Activated T-helper 2 cell treated with anti-CD3 and anti-CD28 coated beads, Interferon-gamma antibody, Interleukin-2, Interleukin-4, amounts not matched to agents 10 μg/mL and 5 μg/mL and 100 μg/mL, durations not matched to agents 14 hours and 24 hours and 36 hours (primary cell): ENCODE data around the gene SLC25A2. TPM values are rescaled to one million over a fixed set of nuclear protein-coding genes. Genes with fewer than 3 reads are reported as not detected.
"Not testable (repeated sequence)": the region's sequence is repeated elsewhere in the genome, so short reads cannot be mapped to it uniquely, and the experiment has no call there.

Experiments
- DNase-seq: peaks from one replicate; pipeline ENCODE4 v3.0.0; 2021; ENCODE audit warnings: low spot score
- H3K27ac Mint-ChIP-seq: one replicate; pipeline ENCODE4 v1.8.0; 2021; ENCODE audit warnings: mixed read lengths
- H3K27me3 Mint-ChIP-seq: one replicate; pipeline ENCODE4 v1.8.0; 2021; ENCODE audit warnings: low read depth, mixed read lengths
- H3K36me3 Mint-ChIP-seq: one replicate; pipeline ENCODE4 v1.8.0; 2021; ENCODE audit warnings: low read depth, mixed read lengths
- H3K4me1 Mint-ChIP-seq: one replicate; pipeline ENCODE4 v1.8.0; 2021; ENCODE audit warnings: low read depth, mixed read lengths
- H3K4me3 Mint-ChIP-seq: one replicate; pipeline ENCODE4 v1.8.0; 2021; ENCODE audit warnings: low read depth, mild to moderate bottlenecking, moderate library complexity, mixed read lengths
- H3K9me3 Mint-ChIP-seq: one replicate; pipeline ENCODE4 v1.8.0; 2021; ENCODE audit warnings: mixed read lengths
- intact Hi-C: fragments of 100-400 bp; cut with micrococcal nuclease; formaldehyde crosslinking; loops from one replicate; pipeline ENCODE4 v1.15.1; 2023
- total RNA-seq: library from RNA; stranded (reverse); gene quantifications from 2 replicates; pipeline ENCODE4 v1.2.3, GENCODE V29; 2022

SLC25A2 gene
- total RNA-seq, 1 donor from 2014 or later = 0.16 TPM

GRCh38 chr5:141330299-141331080, 26.6 kb upstream of the SLC25A2 start, which contains the start of gene PCDHGA1:
PCDHGA1 (plus strand) TSS chr5:141330514.
- no peak within 1 kb of the TSS for H3K27ac Mint-ChIP-seq
- peaks cover 27% of the 10 kb centered on the region for H3K9me3 Mint-ChIP-seq
- no peaks in the 10 kb centered on the region for H3K36me3 Mint-ChIP-seq
- H3K27me3 Mint-ChIP-seq = peaks cover 29% of the 10 kb centered on the region
- H3K4me1 Mint-ChIP-seq = peaks cover 9% of the 10 kb centered on the region
- intact Hi-C loops = no loop called here
- no peak for DNase-seq
- peak within 1 kb of the TSS; percentile 32 for H3K4me3 Mint-ChIP-seq

- no peak for DNase-seq
- H3K27ac Mint-ChIP-seq = no peak overlapping the region
- peaks cover 17% of the 10 kb centered on the region for H3K27me3 Mint-ChIP-seq
- H3K9me3 Mint-ChIP-seq = peaks cover 21% of the 10 kb centered on the region
- intact Hi-C loops = no loop called here
- no peaks in the 10 kb centered on the region for H3K36me3 Mint-ChIP-seq
- H3K4me1 Mint-ChIP-seq = peaks cover 9% of the 10 kb centered on the region
- no peak overlapping the region for H3K4me3 Mint-ChIP-seq
These were observed 24.4 kb upstream of the SLC25A2 start for GRCh38 chr5:141328231-141328630.

GRCh38 chr5:141326088-141326854, 22.4 kb upstream of the SLC25A2 start:
- Mint-ChIP-seq H3K4me3 (peak overlapping the region; percentile 95), H3K36me3 (peaks cover 6% of the 10 kb centered on the region), H3K27ac (peak overlapping the region; percentile 77), H3K9me3 (peaks cover 20% of the 10 kb centered on the region), H3K4me1 (peaks cover 9% of the 10 kb centered on the region), H3K27me3 (peaks cover 6% of the 10 kb centered on the region)
- intact Hi-C loops = loop anchor here (2.0 kb wide), 1 partner anchor 187 kb away; no protein-coding TSS in a partner anchor
- peak; percentile 58 for DNase-seq

- no peak for DNase-seq
- peaks cover 1% of the 10 kb centered on the region for H3K27me3 Mint-ChIP-seq
- peaks cover 46% of the 10 kb centered on the region for H3K9me3 Mint-ChIP-seq
- H3K36me3 Mint-ChIP-seq = peaks cover 41% of the 10 kb centered on the region
- peaks cover 23% of the 10 kb centered on the region for H3K4me1 Mint-ChIP-seq
- peak overlapping the region; percentile 21 for H3K4me3 Mint-ChIP-seq
- intact Hi-C loops = no loop called here
- H3K27ac Mint-ChIP-seq = peak overlapping the region; percentile 33
These were observed 18.4 kb upstream of the SLC25A2 start for GRCh38 chr5:141322261-141322660.

GRCh38 chr5:141320225-141321169, 16.6 kb upstream of the SLC25A2 start, which contains the start of gene TAF7:
TAF7 (minus strand) TSS chr5:141320784; CDS start chr5:141320044, 740 bp downstream.
- peaks cover 1% of the 10 kb centered on the region for H3K27me3 Mint-ChIP-seq
- H3K9me3 Mint-ChIP-seq = peaks cover 49% of the 10 kb centered on the region
- H3K4me1 Mint-ChIP-seq = peaks cover 14% of the 10 kb centered on the region
- DNase-seq = peak; percentile 91
- H3K36me3 Mint-ChIP-seq = peaks cover 54% of the 10 kb centered on the region
- peak within 1 kb of the TSS; percentile 94 for H3K4me3 Mint-ChIP-seq
- intact Hi-C loops = loop anchor here (2.0 kb wide), 1 partner anchor 244 kb away; no protein-coding TSS in a partner anchor
- H3K27ac Mint-ChIP-seq = peak within 1 kb of the TSS; percentile 97

GRCh38 chr5:141319699-141320098, 15.8 kb upstream of the SLC25A2 start:
- Mint-ChIP-seq H3K36me3 (peaks cover 62% of the 10 kb centered on the region), H3K4me3 (peak overlapping the region; percentile 94), H3K27ac (peak overlapping the region; percentile 97), H3K4me1 (peaks cover 14% of the 10 kb centered on the region), H3K27me3 (peaks cover 1% of the 10 kb centered on the region), H3K9me3 (peaks cover 53% of the 10 kb centered on the region)
- no peak for DNase-seq
- intact Hi-C loops = loop anchor here (2.0 kb wide), 1 partner anchor 245 kb away; no protein-coding TSS in a partner anchor

GRCh38 chr5:141319202-141319601, 15.4 kb upstream of the SLC25A2 start:
- peaks cover 14% of the 10 kb centered on the region for H3K4me1 Mint-ChIP-seq
- DNase-seq = no peak
- H3K9me3 Mint-ChIP-seq = peaks cover 56% of the 10 kb centered on the region
- H3K27ac Mint-ChIP-seq = peak overlapping the region; percentile 17
- peaks cover 66% of the 10 kb centered on the region for H3K36me3 Mint-ChIP-seq
- intact Hi-C loops = no loop called here
- H3K4me3 Mint-ChIP-seq = peak overlapping the region; percentile 94
- H3K27me3 Mint-ChIP-seq = no peaks in the 10 kb centered on the region

GRCh38 chr5:141316963-141317362, 13.1 kb upstream of the SLC25A2 start:
- H3K27ac Mint-ChIP-seq, H3K27me3 Mint-ChIP-seq, H3K4me3 Mint-ChIP-seq, DNase-seq, intact Hi-C loops: not testable (repeated sequence)
- peaks cover 14% of the 10 kb centered on the region for H3K4me1 Mint-ChIP-seq
- H3K36me3 Mint-ChIP-seq = peaks cover 70% of the 10 kb centered on the region
- H3K9me3 Mint-ChIP-seq = peaks cover 74% of the 10 kb centered on the region

GRCh38 chr5:141313711-141314110, 9.9 kb upstream of the SLC25A2 start:
- H3K4me1 Mint-ChIP-seq = peaks cover 3% of the 10 kb centered on the region
- no peak overlapping the region for H3K27ac Mint-ChIP-seq
- H3K4me3 Mint-ChIP-seq = no peak overlapping the region
- peaks cover 72% of the 10 kb centered on the region for H3K9me3 Mint-ChIP-seq
- no peaks in the 10 kb centered on the region for H3K27me3 Mint-ChIP-seq
- DNase-seq = no peak
- peaks cover 52% of the 10 kb centered on the region for H3K36me3 Mint-ChIP-seq
- intact Hi-C loops = no loop called here

GRCh38 chr5:141306630-141307029, 2.8 kb upstream of the SLC25A2 start:
- intact Hi-C loops = no loop called here

GRCh38 chr5:141298376-141298775, 5.5 kb downstream of the SLC25A2 start:
- H3K36me3 Mint-ChIP-seq = peaks cover 4% of the 10 kb centered on the region
- peaks cover 68% of the 10 kb centered on the region for H3K9me3 Mint-ChIP-seq
- H3K4me1 Mint-ChIP-seq = no peaks in the 10 kb centered on the region
- H3K4me3 Mint-ChIP-seq = no peak overlapping the region
- intact Hi-C loops = no loop called here
- H3K27me3 Mint-ChIP-seq = no peaks in the 10 kb centered on the region
- no peak for DNase-seq
- H3K27ac Mint-ChIP-seq = no peak overlapping the region

More at GRCh38 chr5:141306630-141307029, 2.8 kb upstream of the SLC25A2 start:
- H3K27me3 Mint-ChIP-seq = no peaks in the 10 kb centered on the region
- DNase-seq = no peak
- peaks cover 69% of the 10 kb centered on the region for H3K9me3 Mint-ChIP-seq
- no peak overlapping the region for H3K4me3 Mint-ChIP-seq
- H3K27ac Mint-ChIP-seq = no peak overlapping the region
- H3K36me3 Mint-ChIP-seq = peaks cover 3% of the 10 kb centered on the region
- H3K4me1 Mint-ChIP-seq = no peaks in the 10 kb centered on the region

- intact Hi-C loops = no loop called here
- Mint-ChIP-seq H3K4me3 (no peak overlapping the region), H3K4me1 (no peaks in the 10 kb centered on the region), H3K27ac (no peak overlapping the region), H3K9me3 (peaks cover 70% of the 10 kb centered on the region), H3K36me3 (no peaks in the 10 kb centered on the region), H3K27me3 (no peaks in the 10 kb centered on the region)
- DNase-seq = no peak
These were observed 30.9 kb downstream of the SLC25A2 start for GRCh38 chr5:141272906-141273305.
